Kidney (tissue), 14 donors: Measurements from ENCODE around the gene DLG2. TPM values are rescaled to one million over a fixed set of nuclear protein-coding genes. Genes with fewer than 3 reads are reported as not detected.

Source experiments
- DNase-seq, 5 donors: peaks; one replicate each; pipeline ENCODE4 v3.0.0-alpha.2; 2013 to 2020
- FAIRE-seq: peaks from 2 replicates; lab custom pipeline; 2012; peaks lifted over from hg19 to GRCh38; lab: Jason Lieb, UNC
- H3K27ac ChIP-seq, 2 donors: one replicate each; pipeline ENCODE4 v1.7.0; 2013; ENCODE audit warnings: low read depth in 2 of 2, low read length in 2 of 2, inconsistent platforms in 1 of 2
- H3K27me3 ChIP-seq: one replicate; pipeline ENCODE4 v1.7.1; 2013; ENCODE audit warnings: low read length, inconsistent platforms; ENCODE audit not compliant: control insufficient read depth, insufficient read depth
- H3K36me3 ChIP-seq, 3 donors: one replicate each; pipeline versions ENCODE4 v1.7.0 to v1.7.1; 2013; ENCODE audit warnings: low read length in 3 of 3, control low read depth in 1 of 3, inconsistent platforms in 1 of 3; ENCODE audit not compliant: insufficient read depth in 3 of 3, control insufficient read depth in 2 of 3
- H3K4me1 ChIP-seq, 3 donors: one replicate each; pipeline versions ENCODE4 v1.7.0 to v1.7.1; 2013; ENCODE audit warnings: low read length in 3 of 3, inconsistent platforms in 1 of 3, low read depth in 1 of 3; ENCODE audit not compliant: control insufficient read depth in 2 of 3, insufficient read depth in 2 of 3
- H3K4me3 ChIP-seq, 3 donors: one replicate each; pipeline versions ENCODE4 v1.7.0 to v1.8.1; 2013; ENCODE audit warnings: low read length in 3 of 3, control low read depth in 1 of 3, inconsistent platforms in 1 of 3
- H3K9ac ChIP-seq, 3 donors: one replicate each; pipeline versions ENCODE4 v1.7.0 to v1.7.1; 2013; ENCODE audit warnings: low read length in 3 of 3, control low read depth in 1 of 3, inconsistent platforms in 1 of 3
- H3K9me3 ChIP-seq, 3 donors: one replicate each; pipeline versions ENCODE4 v1.7.0 to v1.7.1; 2013; ENCODE audit warnings: low read length in 3 of 3, control low read depth in 1 of 3, inconsistent platforms in 1 of 3; ENCODE audit not compliant: control insufficient read depth in 2 of 3, insufficient read depth in 1 of 3
- intact Hi-C: fragments of 100-400 bp; cut with DNase I; formaldehyde crosslinking; loops from one replicate; pipeline ENCODE4 v1.11.1; 2022
- polyA plus RNA-seq: library from polyadenylated mRNA; stranded (reverse); fragments of 350-450 nt; fragmentation: Illumina TruSeq; extraction: RNeasy Lipid Tissue Mini Kit (QIAGEN cat#74804); gene quantifications from one replicate; pipeline ENCODE4 v1.2.3, GENCODE V29; 2014; ENCODE audit warnings: low read depth, low replicate concordance; ENCODE audit not compliant: insufficient read depth
- total RNA-seq: library from RNA; stranded (reverse); fragmentation: NEBNext Ultra II Directional; extraction: Animal tissue kit (Norgen Biotek cat#: 25700); gene quantifications from one replicate; pipeline ENCODE4 v1.2.1, GENCODE V29; 2021
- TF ChIP-seq, protein P1 (sequence below): IDR thresholded peaks from 3 replicates; pipeline ENCODE4 v1.5.1; 2012; ENCODE audit warnings: mild to moderate bottlenecking, moderate library complexity, borderline replicate concordance; ENCODE audit not compliant: insufficient read depth; ENCODE audit errors: extremely low read depth
- donor health status: control.
- donor health status: control.
- donor health status: control.
- donor health status: control.
- donor health status: control.
- donor health status: DM: yes; HTN: yes; CAD: no.
- donor health status: Normal renal cell carcinoma (clear cell type).

DLG2 gene
- total and polyA plus RNA-seq, 2 donors from 2014 or later: 2.9 to 7.2 TPM

DNA sequence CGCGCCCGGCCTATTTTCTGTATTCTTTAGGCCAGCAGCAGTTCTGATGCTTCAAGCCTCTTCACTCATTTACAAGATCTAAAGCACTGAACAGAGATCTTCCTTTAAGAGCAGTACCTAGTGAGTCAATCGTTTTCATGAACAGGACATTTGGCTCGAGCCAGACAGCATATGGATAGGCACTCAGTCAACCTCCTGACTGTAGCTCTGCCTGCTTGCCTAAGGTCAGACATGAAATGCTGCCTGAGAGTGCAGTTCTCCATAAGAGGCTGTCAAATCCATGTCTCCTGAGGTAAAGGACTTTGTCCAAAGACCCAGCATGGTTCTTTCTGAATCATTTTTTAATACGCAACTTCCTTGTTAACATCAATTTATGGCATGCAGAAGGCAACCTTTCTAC is 941.2 kb downstream of the DLG2 start:
- Histone ChIP-seq H3K36me3 (no peaks in the 10 kb centered on the region), H3K27me3 (no peaks in the 10 kb centered on the region), H3K4me3 (no peak overlapping the region), H3K9ac (no peak overlapping the region), H3K4me1 (no peaks in the 10 kb centered on the region), H3K9me3 (no peaks in the 10 kb centered on the region), H3K27ac (no peak overlapping the region)
- no peak for FAIRE-seq
- intact Hi-C loops: no loop called here
- TF ChIP-seq, protein P1, sequence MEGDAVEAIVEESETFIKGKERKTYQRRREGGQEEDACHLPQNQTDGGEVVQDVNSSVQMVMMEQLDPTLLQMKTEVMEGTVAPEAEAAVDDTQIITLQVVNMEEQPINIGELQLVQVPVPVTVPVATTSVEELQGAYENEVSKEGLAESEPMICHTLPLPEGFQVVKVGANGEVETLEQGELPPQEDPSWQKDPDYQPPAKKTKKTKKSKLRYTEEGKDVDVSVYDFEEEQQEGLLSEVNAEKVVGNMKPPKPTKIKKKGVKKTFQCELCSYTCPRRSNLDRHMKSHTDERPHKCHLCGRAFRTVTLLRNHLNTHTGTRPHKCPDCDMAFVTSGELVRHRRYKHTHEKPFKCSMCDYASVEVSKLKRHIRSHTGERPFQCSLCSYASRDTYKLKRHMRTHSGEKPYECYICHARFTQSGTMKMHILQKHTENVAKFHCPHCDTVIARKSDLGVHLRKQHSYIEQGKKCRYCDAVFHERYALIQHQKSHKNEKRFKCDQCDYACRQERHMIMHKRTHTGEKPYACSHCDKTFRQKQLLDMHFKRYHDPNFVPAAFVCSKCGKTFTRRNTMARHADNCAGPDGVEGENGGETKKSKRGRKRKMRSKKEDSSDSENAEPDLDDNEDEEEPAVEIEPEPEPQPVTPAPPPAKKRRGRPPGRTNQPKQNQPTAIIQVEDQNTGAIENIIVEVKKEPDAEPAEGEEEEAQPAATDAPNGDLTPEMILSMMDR: no peak
- DNase-seq: no peak

DNA sequence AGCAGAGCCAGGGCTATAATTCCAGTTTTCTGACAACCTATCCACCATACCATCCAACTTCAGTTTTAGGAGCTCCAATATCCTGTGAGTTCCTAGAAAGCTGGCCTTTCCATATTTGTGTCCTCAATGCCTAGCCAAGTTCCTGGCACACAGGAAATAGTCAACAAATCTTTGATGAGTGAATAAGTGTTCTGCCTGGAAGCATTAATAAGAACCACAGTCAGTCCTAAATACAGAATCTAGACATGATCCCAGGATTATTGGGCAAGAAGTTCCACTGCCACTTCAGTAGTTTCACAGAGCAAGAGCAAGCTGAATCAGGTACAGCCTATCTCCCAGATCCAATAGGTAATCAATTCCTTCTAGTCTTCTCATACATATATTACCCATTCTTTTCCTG is 942.0 kb downstream of the DLG2 start:
- FAIRE-seq: no peak
- Histone ChIP-seq H3K36me3 (no peaks in the 10 kb centered on the region), H3K9ac (no peak overlapping the region), H3K27ac (no peak overlapping the region), H3K4me3 (no peak overlapping the region), H3K9me3 (no peaks in the 10 kb centered on the region), H3K4me1 (no peaks in the 10 kb centered on the region), H3K27me3 (no peaks in the 10 kb centered on the region)
- DNase-seq: no peak
- TF ChIP-seq, protein P1: no peak
- intact Hi-C loops: no loop called here

DNA sequence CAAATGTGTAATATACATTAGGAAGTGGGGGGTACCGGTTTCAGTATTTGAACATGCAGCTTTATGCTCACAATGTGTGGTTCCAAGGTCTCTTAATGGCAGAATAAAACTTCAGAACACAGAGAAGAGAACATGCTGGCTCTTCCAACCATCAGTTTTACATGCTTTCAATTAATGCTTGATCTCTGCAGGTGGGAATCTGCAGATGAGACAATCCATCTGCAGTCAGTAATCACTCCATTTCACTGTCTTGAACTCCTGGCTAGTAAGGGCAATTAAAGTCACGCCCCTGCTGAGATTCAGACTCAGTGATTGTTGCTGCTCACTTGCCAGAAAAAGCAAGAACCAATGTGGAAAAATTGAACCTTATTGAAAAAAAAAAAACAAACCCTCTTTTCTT is 945.7 kb downstream of the DLG2 start:
- H3K9me3 ChIP-seq: no peaks in the 10 kb centered on the region
- no peak overlapping the region for H3K9ac ChIP-seq
- TF ChIP-seq, protein P1: no peak
- DNase-seq (no peak), FAIRE-seq (no peak)
- H3K4me3 ChIP-seq: no peak overlapping the region
- H3K27ac ChIP-seq: no peak overlapping the region
- no peaks in the 10 kb centered on the region for H3K27me3 ChIP-seq
- no peaks in the 10 kb centered on the region for H3K36me3 ChIP-seq
- H3K4me1 ChIP-seq: no peaks in the 10 kb centered on the region
- intact Hi-C loops: no loop called here

DNA sequence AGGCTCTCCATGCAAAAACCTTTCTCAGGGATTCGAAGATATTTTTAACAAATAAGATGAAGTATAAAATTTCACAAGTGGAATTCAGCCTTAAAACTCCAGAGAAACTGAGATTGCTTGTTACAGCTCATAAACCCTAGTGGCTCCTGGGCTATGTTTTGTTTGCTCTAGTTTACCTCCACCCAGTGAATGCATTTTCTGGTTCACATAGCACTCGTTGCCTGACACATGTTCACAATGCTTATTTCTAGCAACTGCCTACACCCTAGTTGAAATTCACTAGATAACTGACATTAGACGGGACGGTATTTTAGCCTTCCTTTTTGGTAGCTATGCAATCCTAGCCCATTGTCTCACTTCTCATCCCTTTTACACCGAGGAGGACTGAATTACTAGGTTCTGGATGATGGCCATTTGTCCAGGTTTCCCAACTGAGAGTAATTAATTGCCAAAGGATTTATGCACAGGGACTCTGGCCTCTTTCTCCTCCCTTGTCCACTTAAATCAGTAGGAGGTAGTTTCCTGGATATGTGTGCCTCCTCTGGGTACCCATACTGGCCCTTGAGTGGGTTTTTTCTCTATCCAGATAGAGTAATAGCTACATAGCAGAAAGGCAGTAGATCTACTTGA is 951.6 kb downstream of the DLG2 start:
- TF ChIP-seq, protein P1: no peak
- Histone ChIP-seq H3K36me3 (no peaks in the 10 kb centered on the region), H3K9ac (no peak overlapping the region), H3K9me3 (no peaks in the 10 kb centered on the region), H3K4me3 (no peak overlapping the region), H3K27ac (no peak overlapping the region), H3K4me1 (no peaks in the 10 kb centered on the region), H3K27me3 (no peaks in the 10 kb centered on the region)
- FAIRE-seq: no peak
- peak in 3 of 5 donors; percentile 30 to 69 (median 58) for DNase-seq
- intact Hi-C loops: no loop called here
